H1 (cell line): ENCODE results near the gene MSANTD4. TPM values are rescaled to one million over a fixed set of nuclear protein-coding genes. Genes with fewer than 3 reads are reported as not detected.

Experiments
- CTCF ChIA-PET: fragments of 300-600 bp; sonication (Branson Sonifier 250); formaldehyde crosslinking; loops from one replicate; lab custom pipeline; 2021; ENCODE audit not compliant: partially characterized antibody; lab: Charles Lee
- POLR2A ChIA-PET: fragments of 300-600 bp; sonication (Branson Sonifier 250); formaldehyde crosslinking; loops from one replicate; lab custom pipeline; 2021; ENCODE audit warnings: inconsistent platforms; ENCODE audit not compliant: partially characterized antibody; lab: Charles Lee
- DNase-seq, 2 experiments: peaks; one replicate each; pipeline versions ENCODE4 v3.0.0 to v3.0.0-alpha.2; 2010 to 2022; ENCODE audit warnings: low spot score in 2 of 2, low read depth in 1 of 2, mixed read lengths in 1 of 2
- FAIRE-seq: peaks from 2 replicates; lab custom pipeline; 2011; peaks lifted over from hg19 to GRCh38; lab: Jason Lieb, UNC
- H2AFZ ChIP-seq: 2 replicates; pipeline ENCODE4 v1.8.1; 2012; ENCODE audit warnings: low read length, inconsistent platforms
- H2AK5ac ChIP-seq: 2 replicates; pipeline ENCODE4 v1.6.1; 2013; ENCODE audit warnings: low read depth, low read length
- H2BK120ac ChIP-seq: replicated peaks from 2 replicates; pipeline ENCODE3; 2013; ENCODE audit warnings: low read depth, low read length, inconsistent platforms
- H2BK12ac ChIP-seq: 2 replicates; pipeline ENCODE4 v1.6.1; 2013; ENCODE audit warnings: low read depth, low read length
- H2BK15ac ChIP-seq: 2 replicates; pipeline ENCODE4 v1.6.1; 2013; ENCODE audit warnings: low read length
- H2BK20ac ChIP-seq: 2 replicates; pipeline ENCODE4 v1.6.1; 2013; ENCODE audit warnings: low read length
- H2BK5ac ChIP-seq: 2 replicates; pipeline ENCODE4 v1.6.1; 2013; ENCODE audit warnings: low read depth, low read length
- H3K14ac ChIP-seq: 2 replicates; pipeline ENCODE4 v1.6.1; 2013; ENCODE audit warnings: inconsistent platforms; ENCODE audit not compliant: insufficient read length
- H3K18ac ChIP-seq: 2 replicates; pipeline ENCODE4 v1.6.1; 2013; ENCODE audit warnings: low read length; ENCODE audit errors: extremely low read depth
- H3K23ac ChIP-seq: 2 replicates; pipeline ENCODE4 v1.6.1; 2013; ENCODE audit warnings: inconsistent platforms; ENCODE audit not compliant: insufficient read length
- H3K23me2 ChIP-seq: 2 replicates; pipeline ENCODE4 v1.6.1; 2013; ENCODE audit warnings: low read depth, low read length
- H3K27ac ChIP-seq: 2 replicates; pipeline ENCODE4 v1.6.1; 2011; ENCODE audit warnings: low read depth, low read length, inconsistent platforms
- H3K27me3 ChIP-seq, 4 experiments: replicated peaks in 1 of 4; 1 replicate in 1 of 4; 2 replicates in 3 of 4; pipeline versions ENCODE4 v1.6.1 to v1.8.1; 2011 to 2013; ENCODE audit warnings: low read length in 3 of 4, mild to moderate bottlenecking in 3 of 4, inconsistent platforms in 2 of 4, mixed read lengths in 2 of 4, moderate library complexity in 1 of 4; ENCODE audit not compliant: control insufficient read depth in 3 of 4, insufficient read depth in 3 of 4; ENCODE audit errors: extremely low read depth in 1 of 4
- H3K36me3 ChIP-seq, 4 experiments: 2 replicates each; pipeline versions ENCODE4 v1.6.1 to v1.8.1; 2011 to 2013; ENCODE audit warnings: mild to moderate bottlenecking in 4 of 4, low read length in 3 of 4, moderate library complexity in 2 of 4, control low read depth in 1 of 4, inconsistent platforms in 1 of 4; ENCODE audit not compliant: insufficient read depth in 4 of 4, control insufficient read depth in 2 of 4
- H3K4ac ChIP-seq: replicated peaks from 2 replicates; pipeline ENCODE3; 2013; ENCODE audit warnings: low read length, low read depth, mixed read lengths, inconsistent platforms; ENCODE audit not compliant: insufficient read length
- H3K4me1 ChIP-seq, 4 experiments: replicated peaks in 1 of 4; 1 replicate in 1 of 4; 2 replicates in 3 of 4; pipeline versions ENCODE4 v1.6.1 to v1.8.1; 2011 to 2013; ENCODE audit warnings: low read length in 3 of 4, inconsistent platforms in 2 of 4, mixed read lengths in 1 of 4; ENCODE audit not compliant: insufficient read depth in 4 of 4, control insufficient read depth in 3 of 4
- H3K4me2 ChIP-seq, 2 experiments: 2 replicates each; pipeline versions ENCODE4 v1.6.1 to v1.8.1; 2011 to 2013; ENCODE audit warnings: low read depth in 2 of 2, low read length in 2 of 2, control low read depth in 1 of 2, inconsistent platforms in 1 of 2, mild to moderate bottlenecking in 1 of 2; ENCODE audit not compliant: insufficient read depth in 1 of 2
- H3K4me3 ChIP-seq, 4 experiments: fragments of 200-600, 300-600 bp in 1 of 4; sonication (generic), shearing (Covaris generic), sonication (Bioruptor Twin) in 1 of 4; 2 replicates each; pipeline versions ENCODE4 v1.5.1 to v1.8.1; 2011 to 2016; ENCODE audit warnings: low read length in 4 of 4, low read depth in 3 of 4, control low read depth in 2 of 4, inconsistent platforms in 2 of 4, mild to moderate bottlenecking in 2 of 4, mixed read lengths in 1 of 4, moderate library complexity in 1 of 4; ENCODE audit not compliant: insufficient read depth in 2 of 4; ENCODE audit errors: extremely low read depth in 1 of 4
- H3K56ac ChIP-seq: replicated peaks from 2 replicates; pipeline ENCODE3; 2013; ENCODE audit warnings: low read depth, mild to moderate bottlenecking, mixed read lengths, low read length, inconsistent platforms; ENCODE audit not compliant: insufficient read length
- H3K79me1 ChIP-seq: 2 replicates; pipeline ENCODE4 v1.6.1; 2013; ENCODE audit warnings: low read depth, low read length, control low read depth
- H3K79me2 ChIP-seq, 2 experiments: 2 replicates each; pipeline versions ENCODE4 v1.6.1 to v1.8.1; 2012 to 2013; ENCODE audit warnings: low read length in 2 of 2, mild to moderate bottlenecking in 2 of 2, inconsistent platforms in 1 of 2; ENCODE audit not compliant: insufficient read depth in 2 of 2, control insufficient read depth in 1 of 2
- H3K9ac ChIP-seq, 4 experiments: replicated peaks in 1 of 4; 1 replicate in 1 of 4; 2 replicates in 3 of 4; pipeline versions ENCODE4 v1.6.1 to v1.8.1; 2011 to 2013; ENCODE audit warnings: low read depth in 3 of 4, low read length in 3 of 4, control low read depth in 2 of 4, mild to moderate bottlenecking in 2 of 4, moderate library complexity in 2 of 4, inconsistent platforms in 1 of 4; ENCODE audit errors: extremely low read depth in 1 of 4
- H3K9me3 ChIP-seq, 2 experiments: 2 replicates each; pipeline versions ENCODE4 v1.6.1 to v1.8.1; 2012 to 2013; ENCODE audit warnings: mild to moderate bottlenecking in 2 of 2, moderate library complexity in 2 of 2, control low read depth in 1 of 2, inconsistent platforms in 1 of 2, low read depth in 1 of 2, low read length in 1 of 2, mixed read lengths in 1 of 2; ENCODE audit not compliant: insufficient read depth in 2 of 2
- H4K20me1 ChIP-seq, 2 experiments: replicated peaks in 1 of 2; 2 replicates each; pipeline versions ENCODE3 to v1.8.1; 2011 to 2013; ENCODE audit warnings: inconsistent platforms in 2 of 2, low read length in 2 of 2, mild to moderate bottlenecking in 1 of 2; ENCODE audit not compliant: insufficient read depth in 2 of 2, control insufficient read depth in 1 of 2
- H4K5ac ChIP-seq: 2 replicates; pipeline ENCODE4 v1.6.1; 2013; ENCODE audit warnings: low read length, low read depth, mixed read lengths, inconsistent platforms; ENCODE audit not compliant: insufficient read length
- H4K8ac ChIP-seq: 2 replicates; pipeline ENCODE4 v1.8.0; 2013; ENCODE audit warnings: mild to moderate bottlenecking, moderate library complexity, low read length, inconsistent platforms; ENCODE audit not compliant: insufficient read depth; ENCODE audit errors: extremely low read depth
- H4K91ac ChIP-seq: replicated peaks from 2 replicates; pipeline ENCODE3; 2013; ENCODE audit warnings: low read length, mixed read lengths, inconsistent platforms; ENCODE audit not compliant: insufficient read length
- ASH2L ChIP-seq: fragments of 200-600, 300-600 bp; sonication (generic); IDR thresholded peaks from one replicate; pipeline ENCODE4 v1.7.1; 2017; ENCODE audit warnings: low read length
- BACH1 ChIP-seq: IDR thresholded peaks from 2 replicates; pipeline ENCODE4 v1.6.1; 2012; ENCODE audit warnings: low read length, improper control_type of control experiment
- CTBP2 ChIP-seq: IDR thresholded peaks from 2 replicates; pipeline ENCODE4 v1.7.0; 2011; ENCODE audit warnings: borderline replicate concordance, mild to moderate bottlenecking, moderate library complexity, mixed read lengths, low read length; ENCODE audit not compliant: insufficient read depth, insufficient read length
- CTCF ChIP-seq, 3 experiments: IDR thresholded peaks; 1 replicate in 2 of 3; 2 replicates in 1 of 3; pipeline versions ENCODE4 v1.5.1 to v1.6.1; 2011; ENCODE audit warnings: low read length in 3 of 3, mild to moderate bottlenecking in 3 of 3, inconsistent platforms in 2 of 3, low read depth in 1 of 3, moderate library complexity in 1 of 3; ENCODE audit not compliant: insufficient read depth in 1 of 3; ENCODE audit errors: control extremely low read depth in 1 of 3
- FOSL1 ChIP-seq: IDR thresholded peaks from 2 replicates; pipeline ENCODE4 v1.6.1; 2011; ENCODE audit warnings: mild to moderate bottlenecking, low read depth, low read length, moderate library complexity; ENCODE audit not compliant: insufficient read depth
- KDM4A ChIP-seq: IDR thresholded peaks from one replicate; pipeline ENCODE4 v1.7.1; 2012; ENCODE audit warnings: low read depth, mild to moderate bottlenecking, moderate library complexity, low read length, inconsistent platforms; ENCODE audit not compliant: severe bottlenecking
- KDM5A ChIP-seq: fragments of 200-600 bp; IDR thresholded peaks from 2 replicates; pipeline ENCODE4 v1.7.1; 2012; ENCODE audit warnings: mild to moderate bottlenecking, low read length, inconsistent platforms, mixed read lengths
- TAF1 ChIP-seq: IDR thresholded peaks from 2 replicates; pipeline ENCODE4 v1.6.1; 2011; ENCODE audit warnings: mild to moderate bottlenecking, low read depth, low read length
- WGBS, 2 experiments: shearing (Covaris generic) in 1 of 2; methylation state at CpG; one replicate each; pipeline versions ENCODE4 v1.1.6 to v1.1.7; 2013 to 2015; ENCODE audit warnings: low lambda C conversion rate in 2 of 2, mixed read lengths in 2 of 2, inconsistent platforms in 1 of 2, low coverage in 1 of 2, missing lambda C conversion rate in 1 of 2; ENCODE audit not compliant: insufficient replicate concordance in 2 of 2, insufficient coverage in 1 of 2, insufficient read length in 1 of 2; ENCODE audit errors: extremely low coverage in 1 of 2, missing lambda C conversion rate in 1 of 2; 5-methylcytosine and 5-hydroxymethylcytosine counted together
- polyA plus RNA-seq, 7 experiments: library from polyadenylated mRNA; depleted of rRNA in 3 of 7; stranded (reverse) in 5 of 7; unstranded in 2 of 7; fragments of >200 nt in 5 of 7; fragments of 200-250 nt in 2 of 7; gene quantifications; 1 replicate in 5 of 7; 2 replicates in 1 of 7; 4 replicates in 1 of 7; pipeline versions ENCODE4 v1.2.1 to v1.2.3, GENCODE V29; 2011 to 2013; ENCODE audit warnings: missing spikeins in 2 of 7, mixed read lengths in 2 of 7
- total RNA-seq: library from RNA; stranded (reverse); fragmentation: NEBNext Ultra II Directional; extraction: Animal tissue kit (Norgen Biotek cat#: 25700); gene quantifications from 2 replicates; pipeline ENCODE4 v1.2.1, GENCODE V29; 2021
- TF ChIP-seq, protein P1 (sequence below): IDR thresholded peaks from 2 replicates; pipeline ENCODE4 v1.6.1; 2012; ENCODE audit warnings: low read length, inconsistent platforms
- TF ChIP-seq, protein P2 (sequence below): IDR thresholded peaks from 2 replicates; pipeline ENCODE4 v1.6.1; 2012; ENCODE audit warnings: inconsistent platforms

Gene MSANTD4
- total and polyA plus RNA-seq, 2 of the 8 experiments (the other 6 are each of a cell fraction or from before 2014, with no cell fraction given), result 5.1 to 21.9 TPM

GRCh38 chr11:105991888-105992287 is 30.2 kb downstream of the MSANTD4 start:
- 94% methylated on average over 4 of the region's 4 CpGs; no CpG with 5 or more reads in 1 of the 2 experiments for WGBS, 2 experiments
- ChIA-PET CTCF (no interaction called here), POLR2A (no interaction called here)
- no peak overlapping the region for H3K56ac ChIP-seq
- H3K36me3 ChIP-seq, result peaks cover 0 to 12% (median 6%) of the 10 kb centered on the region in 4 experiments; a peak in 5 of 8 replicates
- no peaks in the 10 kb centered on the region for H3K9me3 ChIP-seq
- H3K4ac ChIP-seq, result no peak overlapping the region
- no peak overlapping the region for H3K4me2 ChIP-seq
- no peaks in the 10 kb centered on the region for H3K79me2 ChIP-seq
- no peaks in the 10 kb centered on the region for H3K79me1 ChIP-seq
- H2BK120ac ChIP-seq, result no peak overlapping the region
- H2BK12ac ChIP-seq, result no peak overlapping the region
- H3K14ac ChIP-seq, result no peak overlapping the region
- no peak overlapping the region for H2BK5ac ChIP-seq
- no peak overlapping the region for H3K18ac ChIP-seq
- H3K27ac ChIP-seq, result no peak overlapping the region
- no peaks in the 10 kb centered on the region; the same call in 1 of the 2 replicates for H3K23me2 ChIP-seq
- no peak overlapping the region for H4K8ac ChIP-seq
- peaks cover 0 to 1% (median 0%) of the 10 kb centered on the region in 4 experiments; a peak in 1 of 7 replicates for H3K27me3 ChIP-seq
- no peak overlapping the region for H3K4me3 ChIP-seq
- no peak overlapping the region for H2BK15ac ChIP-seq
- H4K20me1 ChIP-seq, result no peaks in the 10 kb centered on the region
- H3K4me1 ChIP-seq, result no peaks in the 10 kb centered on the region; a peak in 1 of 7 replicates
- no peak overlapping the region for H2AFZ ChIP-seq
- no peak for FAIRE-seq
- H4K5ac ChIP-seq, result no peak overlapping the region
- H2AK5ac ChIP-seq, result no peak overlapping the region
- H4K91ac ChIP-seq, result no peak overlapping the region
- H3K23ac ChIP-seq, result no peak overlapping the region
- H2BK20ac ChIP-seq, result no peak overlapping the region
- no peak for DNase-seq
- H3K9ac ChIP-seq, result no peak overlapping the region
- TF ChIP-seq CTCF (IDR thresholded peaks at IDR 0.05; ENCODE audit: control extremely low read depth in 1 of 3, insufficient read depth in 1 of 3, low read depth in 1 of 3, low read length in 3 of 3) (no peak), ASH2L (no peak), BACH1 (no peak), CTBP2 (no peak), KDM5A (no peak), FOSL1 (no peak), TAF1 (no peak), KDM4A (no peak)
- TF ChIP-seq, protein P1, sequence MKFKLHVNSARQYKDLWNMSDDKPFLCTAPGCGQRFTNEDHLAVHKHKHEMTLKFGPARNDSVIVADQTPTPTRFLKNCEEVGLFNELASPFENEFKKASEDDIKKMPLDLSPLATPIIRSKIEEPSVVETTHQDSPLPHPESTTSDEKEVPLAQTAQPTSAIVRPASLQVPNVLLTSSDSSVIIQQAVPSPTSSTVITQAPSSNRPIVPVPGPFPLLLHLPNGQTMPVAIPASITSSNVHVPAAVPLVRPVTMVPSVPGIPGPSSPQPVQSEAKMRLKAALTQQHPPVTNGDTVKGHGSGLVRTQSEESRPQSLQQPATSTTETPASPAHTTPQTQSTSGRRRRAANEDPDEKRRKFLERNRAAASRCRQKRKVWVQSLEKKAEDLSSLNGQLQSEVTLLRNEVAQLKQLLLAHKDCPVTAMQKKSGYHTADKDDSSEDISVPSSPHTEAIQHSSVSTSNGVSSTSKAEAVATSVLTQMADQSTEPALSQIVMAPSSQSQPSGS, result no peak
- TF ChIP-seq, protein P2, sequence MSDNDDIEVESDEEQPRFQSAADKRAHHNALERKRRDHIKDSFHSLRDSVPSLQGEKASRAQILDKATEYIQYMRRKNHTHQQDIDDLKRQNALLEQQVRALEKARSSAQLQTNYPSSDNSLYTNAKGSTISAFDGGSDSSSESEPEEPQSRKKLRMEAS, result no peak
